Activated naive CD8-positive, alpha-beta T cell treated with anti-CD3 and anti-CD28 coated beads, Interleukin-2, amount 10 ng/mL, durations not matched to agents 7 days and 5 days (primary cell): ENCODE data around the gene RNF220. TPM values are rescaled to one million over a fixed set of nuclear protein-coding genes. Genes with fewer than 3 reads are reported as not detected.

Experiments
- ATAC-seq: fragments of 150-1000 bp; cut with Tn5 transposase; one replicate; pipeline ENCODE4 v1.10.0; 2021; ENCODE audit warnings: low read depth, moderate library complexity
- POLR2A ChIA-PET: fragments of 350-600 bp; sonication (Branson Sonifier 250); formaldehyde crosslinking; loops from one replicate; lab custom pipeline; 2021; ENCODE audit warnings: antibody characterized with exemption; lab: Charles Lee
- DNase-seq: peaks from one replicate; pipeline ENCODE4 v3.0.0; 2021
- H3K27ac Mint-ChIP-seq: one replicate; pipeline ENCODE4 v1.8.0; 2022; ENCODE audit warnings: mild to moderate bottlenecking, mixed read lengths
- H3K27me3 Mint-ChIP-seq: one replicate; pipeline ENCODE4 v1.8.0; 2022; ENCODE audit warnings: mild to moderate bottlenecking, moderate library complexity, mixed read lengths
- H3K36me3 Mint-ChIP-seq: one replicate; pipeline ENCODE4 v1.8.0; 2021; ENCODE audit warnings: mild to moderate bottlenecking, mixed read lengths
- H3K4me1 Mint-ChIP-seq: one replicate; pipeline ENCODE4 v1.8.0; 2021; ENCODE audit warnings: mixed read lengths
- H3K4me3 Mint-ChIP-seq: one replicate; pipeline ENCODE4 v1.8.0; 2022; ENCODE audit warnings: mild to moderate bottlenecking, moderate library complexity, mixed read lengths
- H3K9me3 Mint-ChIP-seq: one replicate; pipeline ENCODE4 v1.8.0; 2021; ENCODE audit warnings: mixed read lengths
- total RNA-seq, 2 experiments: library from RNA; stranded (reverse); gene quantifications; one replicate each; pipeline ENCODE4 v1.2.3, GENCODE V29; 2021

The RNF220 gene
- total RNA-seq, 2 experiments from 2014 or later, result 91.3 to 94.4 TPM

DNA sequence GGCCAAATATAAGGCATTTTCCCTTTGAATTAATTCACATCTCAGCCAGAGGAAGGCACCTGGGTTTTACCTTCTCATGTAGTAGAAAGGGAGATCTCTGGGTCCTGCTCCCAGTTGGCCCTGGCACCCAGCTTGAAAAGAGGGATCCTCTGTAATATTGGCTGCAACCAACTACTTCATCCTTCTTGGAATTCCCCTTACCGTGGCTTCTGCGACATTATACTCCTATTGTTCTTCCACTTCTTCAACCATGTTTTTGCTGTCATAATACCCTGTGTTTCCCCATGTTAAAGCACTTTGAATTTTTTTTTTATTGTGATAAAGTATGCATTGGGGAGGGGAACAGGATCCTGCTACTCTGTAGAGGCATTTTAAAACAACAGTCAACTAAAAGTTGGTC lies 26.8 kb downstream of the RNF220 start:
- POLR2A ChIA-PET, result no interaction called here
- Mint-ChIP-seq H3K27me3 (peaks cover 45% of the 10 kb centered on the region), H3K4me1 (no peaks in the 10 kb centered on the region), H3K27ac (no peak overlapping the region), H3K4me3 (no peak overlapping the region), H3K9me3 (no peaks in the 10 kb centered on the region), H3K36me3 (no peaks in the 10 kb centered on the region)
- DNase-seq (no peak), ATAC-seq (no peak)

DNA sequence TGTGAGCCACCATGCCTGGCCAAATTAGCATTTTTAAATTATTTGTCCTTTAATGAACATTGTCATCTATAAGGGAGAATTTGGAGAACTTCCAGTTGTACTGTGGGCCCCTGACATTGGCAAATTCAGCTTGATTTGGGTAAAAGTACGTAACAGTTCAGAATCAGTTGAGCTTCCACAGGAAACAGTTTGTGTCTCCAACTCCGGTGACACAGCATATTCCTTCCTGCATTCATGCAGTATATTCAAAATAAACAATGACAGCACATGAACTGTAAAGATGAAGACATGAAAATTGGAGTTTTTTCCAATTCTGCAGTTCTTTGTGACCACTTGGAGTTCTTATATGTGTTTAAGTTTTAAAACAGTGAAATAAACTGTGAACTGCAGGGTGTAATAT lies 28.2 kb downstream of the RNF220 start:
- peaks cover 33% of the 10 kb centered on the region for H3K27me3 Mint-ChIP-seq
- no peak overlapping the region for H3K27ac Mint-ChIP-seq
- no peak for ATAC-seq
- H3K9me3 Mint-ChIP-seq, result no peaks in the 10 kb centered on the region
- H3K4me1 Mint-ChIP-seq, result no peaks in the 10 kb centered on the region
- no peak for DNase-seq
- H3K36me3 Mint-ChIP-seq, result no peaks in the 10 kb centered on the region
- POLR2A ChIA-PET, result no interaction called here
- H3K4me3 Mint-ChIP-seq, result no peak overlapping the region

GRCh38 chr1:44436401-44437106 lies 31.5 kb downstream of the RNF220 start:
- DNase-seq, result no peak
- Mint-ChIP-seq H3K27me3 (peaks cover 23% of the 10 kb centered on the region), H3K4me3 (no peak overlapping the region), H3K36me3 (no peaks in the 10 kb centered on the region), H3K27ac (no peak overlapping the region), H3K9me3 (no peaks in the 10 kb centered on the region), H3K4me1 (no peaks in the 10 kb centered on the region)
- POLR2A ChIA-PET, result no interaction called here
- no peak for ATAC-seq

- no peak for ATAC-seq
- POLR2A ChIA-PET, result no interaction called here
- Mint-ChIP-seq H3K27me3 (peaks cover 20% of the 10 kb centered on the region), H3K4me1 (no peaks in the 10 kb centered on the region), H3K36me3 (no peaks in the 10 kb centered on the region), H3K4me3 (no peak overlapping the region), H3K27ac (no peak overlapping the region), H3K9me3 (no peaks in the 10 kb centered on the region)
- no peak for DNase-seq
These were observed 32.2 kb downstream of the RNF220 start for GRCh38 chr1:44437107-44437716.

DNA sequence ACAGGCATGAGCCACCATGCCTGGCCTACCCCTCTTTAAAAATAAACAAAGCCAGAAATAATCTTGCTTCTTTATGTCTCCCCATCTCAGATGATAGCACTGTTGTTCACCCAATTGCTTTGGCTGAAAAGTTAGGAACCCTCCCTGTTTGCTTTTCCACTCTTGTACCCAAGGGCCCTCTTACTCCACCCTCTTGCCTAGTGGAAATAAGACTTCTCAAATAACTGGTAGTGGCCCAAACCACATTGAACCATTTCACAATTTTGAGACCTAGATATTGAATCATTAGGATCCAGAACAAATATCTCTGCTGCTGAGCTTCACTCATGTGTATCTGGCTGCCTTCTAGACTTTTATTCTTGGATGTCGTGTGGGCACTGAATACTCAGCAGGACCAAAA lies 37.7 kb downstream of the RNF220 start:
- Mint-ChIP-seq H3K27me3 (peaks cover 17% of the 10 kb centered on the region), H3K36me3 (no peaks in the 10 kb centered on the region), H3K9me3 (no peaks in the 10 kb centered on the region), H3K4me1 (no peaks in the 10 kb centered on the region), H3K4me3 (no peak overlapping the region), H3K27ac (no peak overlapping the region)
- ATAC-seq (no peak), DNase-seq (no peak)
- POLR2A ChIA-PET, result no interaction called here

DNA sequence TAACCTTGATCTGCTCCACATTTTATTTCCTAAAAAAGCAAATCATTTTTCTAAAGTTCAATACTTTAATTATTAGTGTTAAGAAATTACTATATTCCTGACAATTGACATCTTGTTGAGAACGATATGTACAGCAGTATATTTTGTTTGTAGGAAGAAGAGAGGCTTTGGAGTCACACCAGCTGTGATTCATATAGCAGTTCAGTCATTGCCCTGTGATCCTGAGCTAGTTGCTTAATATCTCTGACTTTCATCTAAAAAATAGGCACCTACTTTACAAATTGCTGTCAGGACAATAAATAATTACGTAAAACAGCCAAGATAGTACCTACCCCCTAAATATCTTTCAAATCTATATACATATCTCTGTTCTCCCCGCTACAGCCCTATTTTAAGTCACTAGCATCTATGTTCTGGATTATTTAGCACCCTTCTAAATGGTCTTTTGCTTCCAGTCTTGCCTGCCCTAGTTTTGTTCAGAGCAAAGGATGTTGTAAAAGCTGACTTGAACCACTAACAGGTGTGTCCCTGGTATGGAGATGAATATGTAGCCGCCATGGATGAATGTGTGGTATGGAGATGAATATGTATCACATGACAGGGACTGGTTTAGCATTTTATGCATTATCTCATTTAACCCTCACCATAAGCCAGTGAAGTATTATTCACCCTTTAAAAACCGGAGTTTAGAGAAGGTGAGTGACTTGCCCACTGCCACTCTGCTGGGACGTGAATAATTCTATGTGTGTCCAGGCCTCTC lies 42.2 kb downstream of the RNF220 start:
- Mint-ChIP-seq H3K4me3 (no peak overlapping the region), H3K9me3 (no peaks in the 10 kb centered on the region), H3K36me3 (no peaks in the 10 kb centered on the region), H3K27ac (no peak overlapping the region), H3K27me3 (peaks cover 7% of the 10 kb centered on the region), H3K4me1 (no peaks in the 10 kb centered on the region)
- DNase-seq (no peak), ATAC-seq (no peak)
- POLR2A ChIA-PET, result no interaction called here

GRCh38 chr1:44453798-44454349 lies 48.8 kb downstream of the RNF220 start:
- H3K27ac Mint-ChIP-seq, result no peak overlapping the region
- POLR2A ChIA-PET, result no interaction called here
- no peak for ATAC-seq
- no peak for DNase-seq
- H3K27me3 Mint-ChIP-seq, result peaks cover 38% of the 10 kb centered on the region
- no peak overlapping the region for H3K4me3 Mint-ChIP-seq
- H3K36me3 Mint-ChIP-seq, result no peaks in the 10 kb centered on the region
- no peaks in the 10 kb centered on the region for H3K4me1 Mint-ChIP-seq
- no peaks in the 10 kb centered on the region for H3K9me3 Mint-ChIP-seq

- DNase-seq (no peak), ATAC-seq (no peak)
- no peaks in the 10 kb centered on the region for H3K36me3 Mint-ChIP-seq
- peaks cover 46% of the 10 kb centered on the region for H3K27me3 Mint-ChIP-seq
- no peaks in the 10 kb centered on the region for H3K4me1 Mint-ChIP-seq
- POLR2A ChIA-PET, result no interaction called here
- H3K9me3 Mint-ChIP-seq, result no peaks in the 10 kb centered on the region
- H3K27ac Mint-ChIP-seq, result no peak overlapping the region
- H3K4me3 Mint-ChIP-seq, result no peak overlapping the region
These were observed 49.6 kb downstream of the RNF220 start for GRCh38 chr1:44454704-44455103.

GRCh38 chr1:44460107-44460882 lies 55.2 kb downstream of the RNF220 start:
- H3K9me3 Mint-ChIP-seq, result no peaks in the 10 kb centered on the region
- no peak for ATAC-seq
- no peaks in the 10 kb centered on the region for H3K4me1 Mint-ChIP-seq
- POLR2A ChIA-PET, result no interaction called here
- H3K27me3 Mint-ChIP-seq, result peaks cover 37% of the 10 kb centered on the region
- H3K36me3 Mint-ChIP-seq, result no peaks in the 10 kb centered on the region
- no peak overlapping the region for H3K27ac Mint-ChIP-seq
- no peak overlapping the region for H3K4me3 Mint-ChIP-seq
- DNase-seq, result no peak

- Mint-ChIP-seq H3K27me3 (peaks cover 18% of the 10 kb centered on the region), H3K36me3 (no peaks in the 10 kb centered on the region), H3K4me3 (no peak overlapping the region), H3K27ac (no peak overlapping the region), H3K9me3 (no peaks in the 10 kb centered on the region), H3K4me1 (no peaks in the 10 kb centered on the region)
- no peak for DNase-seq
- no peak for ATAC-seq
- POLR2A ChIA-PET, result no interaction called here
These were observed 59.3 kb downstream of the RNF220 start for GRCh38 chr1:44464361-44464760.

DNA sequence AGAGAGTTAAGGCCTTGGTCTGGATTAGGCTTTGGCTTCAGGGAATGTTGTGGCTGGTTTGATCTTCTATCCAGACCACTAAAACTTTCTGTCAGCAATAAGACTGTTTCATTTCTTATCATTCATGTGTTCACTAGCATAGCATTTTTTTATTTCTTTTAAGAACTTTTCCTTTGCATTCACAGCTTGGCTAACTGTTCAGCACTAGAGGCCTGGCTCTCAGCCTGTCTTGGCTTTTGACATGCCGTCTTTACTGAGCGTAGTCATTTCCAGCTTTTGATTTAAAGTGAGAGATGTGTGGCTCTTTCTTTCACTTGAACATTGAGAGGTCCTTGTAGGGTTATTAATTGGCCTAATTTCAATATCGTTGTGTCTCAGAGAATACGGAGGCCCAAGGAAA lies 62.5 kb downstream of the RNF220 start:
- H3K36me3 Mint-ChIP-seq, result no peaks in the 10 kb centered on the region
- peaks cover 2% of the 10 kb centered on the region for H3K4me1 Mint-ChIP-seq
- ATAC-seq, result no peak
- H3K27ac Mint-ChIP-seq, result no peak overlapping the region
- no peak for DNase-seq
- no peaks in the 10 kb centered on the region for H3K9me3 Mint-ChIP-seq
- peaks cover 9% of the 10 kb centered on the region for H3K27me3 Mint-ChIP-seq
- POLR2A ChIA-PET, result no interaction called here
- no peak overlapping the region for H3K4me3 Mint-ChIP-seq

DNA sequence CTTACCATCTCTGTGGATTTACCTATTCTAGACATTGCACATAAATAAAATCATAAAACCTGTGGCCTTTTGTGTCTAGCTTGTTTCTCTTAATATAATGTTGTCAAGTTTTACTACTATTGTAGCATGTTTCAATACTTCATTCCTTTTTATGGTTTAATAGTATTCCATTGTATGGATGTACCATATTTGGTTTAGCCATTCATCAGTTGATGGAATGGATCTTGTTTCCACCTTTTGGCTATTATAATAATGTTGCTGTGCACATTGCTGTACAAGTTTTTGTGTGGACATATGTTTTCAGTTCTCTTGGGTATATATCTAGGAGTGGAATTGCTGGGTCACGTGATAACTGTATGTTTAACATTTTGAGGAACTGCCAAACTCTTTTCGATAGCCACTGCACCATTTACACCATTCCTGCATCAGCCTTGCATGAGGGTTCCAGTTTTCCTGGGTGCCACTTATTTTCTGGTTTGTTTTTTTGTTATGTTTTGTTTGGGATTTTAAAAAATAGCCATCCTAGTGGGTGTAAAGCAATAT lies 66.9 kb downstream of the RNF220 start:
- Mint-ChIP-seq H3K4me1 (peaks cover 9% of the 10 kb centered on the region), H3K4me3 (no peak overlapping the region), H3K9me3 (no peaks in the 10 kb centered on the region), H3K27me3 (peaks cover 10% of the 10 kb centered on the region), H3K27ac (no peak overlapping the region), H3K36me3 (no peaks in the 10 kb centered on the region)
- POLR2A ChIA-PET, result no interaction called here
- ATAC-seq, result no peak
- no peak for DNase-seq
